GM19025 (cell line): ENCODE measurements around the gene SYNGAP1.
"Not testable (repeated sequence)": the region's sequence is repeated elsewhere in the genome, so short reads cannot be mapped to it uniquely, and the experiment has no call there.

Experiments
- ATAC-seq: cut with Tn5 transposase; IDR thresholded peaks from one replicate; pipeline ENCODE4 v1.9.1; 2021; ENCODE audit warnings: mild to moderate bottlenecking, low read depth, moderate library complexity; ENCODE audit not compliant: unreplicated experiment

The SYNGAP1 gene

DNA sequence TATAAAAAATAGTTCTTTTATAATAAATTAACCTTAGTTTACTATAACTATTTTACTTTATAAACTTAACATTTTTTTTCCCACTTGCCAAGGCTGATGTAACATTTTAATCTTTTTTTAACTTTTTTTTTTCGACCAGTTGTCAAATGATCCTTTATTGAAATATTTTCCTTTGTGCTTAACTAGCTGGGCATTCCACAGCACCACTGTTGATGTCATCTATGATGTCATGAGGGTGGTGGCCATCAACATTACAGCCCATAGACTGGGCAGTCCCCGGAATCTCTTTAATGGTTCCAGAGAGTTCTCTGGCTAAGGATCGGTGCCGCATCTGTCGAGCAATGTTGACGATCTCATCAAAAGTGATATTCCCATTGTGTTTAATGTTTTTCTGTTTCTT is 20.0 kb upstream of the SYNGAP1 start:
- not testable (repeated sequence) for ATAC-seq

DNA sequence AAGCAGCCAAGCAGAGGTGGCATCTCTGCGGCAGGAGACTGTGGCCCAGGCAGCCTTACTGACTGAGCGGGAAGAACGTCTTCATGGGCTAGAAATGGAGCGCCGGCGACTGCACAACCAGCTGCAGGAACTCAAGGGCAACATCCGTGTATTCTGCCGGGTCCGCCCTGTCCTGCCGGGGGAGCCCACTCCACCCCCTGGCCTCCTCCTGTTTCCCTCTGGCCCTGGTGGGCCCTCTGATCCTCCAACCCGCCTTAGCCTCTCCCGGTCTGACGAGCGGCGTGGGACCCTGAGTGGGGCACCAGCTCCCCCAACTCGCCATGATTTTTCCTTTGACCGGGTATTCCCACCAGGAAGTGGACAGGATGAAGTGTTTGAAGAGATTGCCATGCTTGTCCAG is 15.0 kb upstream of the SYNGAP1 start:
- ATAC-seq = no peak

DNA sequence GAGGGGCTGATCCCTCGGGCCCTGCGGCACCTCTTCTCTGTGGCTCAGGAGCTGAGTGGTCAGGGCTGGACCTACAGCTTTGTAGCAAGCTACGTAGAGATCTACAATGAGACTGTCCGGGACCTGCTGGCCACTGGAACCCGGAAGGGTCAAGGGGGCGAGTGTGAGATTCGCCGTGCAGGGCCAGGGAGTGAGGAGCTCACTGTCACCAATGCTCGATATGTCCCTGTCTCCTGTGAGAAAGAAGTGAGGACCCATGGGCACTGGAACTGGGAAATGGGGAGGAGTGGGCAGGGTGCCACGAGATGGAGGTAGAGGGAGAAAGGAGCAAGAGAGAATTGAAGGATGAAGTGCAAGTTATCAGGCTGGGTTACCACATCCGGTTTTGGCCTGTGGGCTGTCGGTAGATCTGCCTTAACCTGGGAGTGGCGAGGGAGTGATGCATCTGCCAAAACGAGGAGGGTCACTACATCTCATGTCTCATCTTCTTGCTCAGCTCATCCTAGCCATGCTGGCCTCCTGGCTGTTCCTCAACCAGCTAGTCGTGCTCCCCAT is 14.4 kb upstream of the SYNGAP1 start:
- no peak for ATAC-seq

DNA sequence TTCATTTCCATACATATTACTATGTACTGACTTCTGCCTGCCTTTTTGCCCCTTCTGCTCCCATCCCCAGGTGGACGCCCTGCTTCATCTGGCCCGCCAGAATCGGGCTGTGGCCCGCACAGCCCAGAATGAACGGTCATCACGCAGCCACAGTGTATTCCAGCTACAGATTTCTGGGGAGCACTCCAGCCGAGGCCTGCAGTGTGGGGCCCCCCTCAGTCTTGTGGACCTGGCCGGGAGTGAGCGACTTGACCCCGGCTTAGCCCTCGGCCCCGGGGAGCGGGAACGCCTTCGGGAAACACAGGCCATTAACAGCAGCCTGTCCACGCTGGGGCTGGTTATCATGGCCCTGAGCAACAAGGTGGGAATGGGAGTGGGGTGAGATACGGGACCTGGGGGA is 13.7 kb upstream of the SYNGAP1 start:
- no peak for ATAC-seq

DNA sequence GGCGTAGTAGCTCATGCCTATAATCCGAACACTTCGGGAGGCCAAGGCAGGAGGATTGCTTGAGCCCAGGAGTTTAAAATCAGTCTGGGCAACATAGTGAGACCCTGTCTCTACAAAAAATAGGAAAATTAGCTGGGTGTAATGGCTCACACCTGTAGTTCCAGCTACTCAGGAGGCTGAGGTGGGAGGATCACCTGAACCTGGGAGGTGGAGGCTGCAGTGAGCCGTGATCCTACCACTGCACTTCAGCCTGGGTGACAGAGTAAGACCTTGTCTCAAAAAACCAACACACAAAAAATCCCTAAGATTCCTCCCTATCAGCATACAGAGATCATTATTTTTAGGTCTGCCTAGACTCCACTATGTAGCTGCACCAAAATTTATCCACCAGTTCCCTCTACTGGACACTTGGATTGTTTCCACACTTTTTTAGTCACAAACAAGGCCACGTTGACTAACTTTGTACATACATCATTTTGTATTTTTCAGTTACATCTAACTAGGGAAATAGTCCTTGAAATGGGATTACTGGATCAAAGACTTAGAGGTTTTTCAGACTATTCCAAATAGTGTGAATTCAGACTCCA is 12.6 kb upstream of the SYNGAP1 start:
- no peak for ATAC-seq

DNA sequence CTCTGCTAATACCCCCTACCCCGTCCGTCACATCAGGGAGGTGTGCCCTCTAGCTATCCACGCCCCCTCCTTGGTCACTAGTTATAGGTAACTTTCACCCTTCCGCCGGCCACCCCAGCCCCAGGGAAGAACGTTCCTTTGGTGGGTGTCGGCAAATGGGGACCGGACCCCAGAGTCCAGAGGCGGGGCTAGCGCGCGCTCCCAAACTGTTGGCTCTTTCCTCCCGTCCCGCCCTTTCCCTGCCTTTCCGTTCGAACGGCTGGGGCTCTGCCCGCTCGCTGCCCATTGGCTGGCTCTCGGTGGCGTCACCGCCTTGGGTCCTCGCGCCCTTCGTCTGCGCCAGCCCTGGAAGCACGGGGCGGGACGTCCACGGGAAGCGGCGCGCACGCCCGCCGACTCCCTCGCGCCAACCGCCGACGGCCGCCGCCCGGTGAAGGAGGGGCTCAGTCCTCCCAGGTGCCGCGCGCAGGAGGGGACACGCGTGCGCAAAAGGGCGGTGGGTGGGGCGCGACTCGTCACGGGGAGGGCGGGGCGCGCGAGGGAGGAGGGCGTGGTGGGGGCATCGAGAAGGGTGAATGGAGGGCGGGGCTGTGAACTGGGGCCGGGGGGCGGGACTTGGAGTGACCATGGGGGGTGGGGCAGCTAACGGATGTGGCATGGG is 9.7 kb upstream of the SYNGAP1 start:
- peak; percentile 85 for ATAC-seq

DNA sequence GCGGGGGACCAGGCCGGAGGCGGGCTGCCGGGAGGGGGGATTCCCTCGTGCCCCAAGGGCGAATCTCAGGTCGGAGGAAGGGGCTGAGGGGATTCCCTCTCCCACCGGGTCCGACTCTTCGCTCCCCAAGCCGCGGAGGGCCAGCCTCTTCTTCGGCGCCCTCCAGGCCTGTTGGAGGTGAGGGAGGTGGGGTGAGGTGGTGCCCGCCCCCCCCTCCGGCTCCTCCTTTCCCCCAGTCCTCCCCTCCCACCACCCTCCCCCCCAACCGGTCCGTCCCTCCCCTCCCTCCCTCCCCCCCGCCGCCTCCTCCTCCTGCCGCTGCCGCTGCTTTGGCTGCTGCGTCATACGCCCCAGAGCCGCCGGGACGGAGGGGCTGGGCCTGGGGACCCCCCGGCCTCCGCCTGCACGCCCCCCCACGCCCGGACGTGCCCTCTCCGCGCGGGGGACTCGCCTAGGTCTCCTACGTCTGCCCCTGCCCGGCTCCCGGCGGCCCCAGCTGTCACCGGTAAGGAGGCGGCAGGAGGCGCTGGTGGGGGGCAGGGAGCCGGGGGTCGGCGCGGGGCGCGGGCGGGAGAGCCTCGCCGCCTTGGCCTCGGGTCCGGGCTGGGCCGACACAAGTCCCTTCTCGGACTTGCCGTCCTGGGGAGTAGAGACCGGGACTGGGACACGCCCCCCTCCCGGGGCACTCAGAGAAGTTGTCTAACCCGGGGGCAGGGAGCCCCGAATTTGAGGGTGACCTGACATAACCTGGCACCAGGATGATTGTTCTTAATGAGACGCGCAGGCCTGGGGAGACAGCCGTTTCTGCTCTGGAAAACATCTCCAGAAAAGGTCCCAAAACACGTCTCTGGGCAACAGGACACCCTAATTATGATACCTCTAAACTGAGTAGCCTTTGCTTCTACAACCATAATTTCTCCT is 8.9 kb upstream of the SYNGAP1 start, which contains the start of gene PHF1:
PHF1 (plus strand) TSS at position 304 of the 921 bp plus-strand sequence. CDS start 1,250 bp downstream, outside the sequence.
- ATAC-seq = peak; percentile 24

DNA sequence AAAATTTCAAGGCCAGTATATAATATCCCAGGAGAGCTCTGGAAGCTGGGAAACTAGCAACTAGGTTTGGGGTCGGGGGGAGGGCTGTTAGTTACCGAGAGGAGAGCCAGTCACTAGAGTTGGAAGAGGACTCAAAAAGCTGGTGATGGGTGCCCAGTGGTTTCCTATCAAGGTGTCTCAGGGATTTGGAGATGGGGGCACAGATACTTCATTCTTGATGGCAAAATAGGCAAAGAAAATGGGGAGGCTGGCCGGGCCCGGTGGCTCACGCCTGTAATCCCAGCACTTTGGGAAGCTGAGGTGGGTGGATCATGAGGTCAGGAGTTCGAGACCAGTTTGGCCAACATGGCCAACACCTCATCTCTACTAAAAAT is 8.2 kb upstream of the SYNGAP1 start:
- no peak for ATAC-seq

DNA sequence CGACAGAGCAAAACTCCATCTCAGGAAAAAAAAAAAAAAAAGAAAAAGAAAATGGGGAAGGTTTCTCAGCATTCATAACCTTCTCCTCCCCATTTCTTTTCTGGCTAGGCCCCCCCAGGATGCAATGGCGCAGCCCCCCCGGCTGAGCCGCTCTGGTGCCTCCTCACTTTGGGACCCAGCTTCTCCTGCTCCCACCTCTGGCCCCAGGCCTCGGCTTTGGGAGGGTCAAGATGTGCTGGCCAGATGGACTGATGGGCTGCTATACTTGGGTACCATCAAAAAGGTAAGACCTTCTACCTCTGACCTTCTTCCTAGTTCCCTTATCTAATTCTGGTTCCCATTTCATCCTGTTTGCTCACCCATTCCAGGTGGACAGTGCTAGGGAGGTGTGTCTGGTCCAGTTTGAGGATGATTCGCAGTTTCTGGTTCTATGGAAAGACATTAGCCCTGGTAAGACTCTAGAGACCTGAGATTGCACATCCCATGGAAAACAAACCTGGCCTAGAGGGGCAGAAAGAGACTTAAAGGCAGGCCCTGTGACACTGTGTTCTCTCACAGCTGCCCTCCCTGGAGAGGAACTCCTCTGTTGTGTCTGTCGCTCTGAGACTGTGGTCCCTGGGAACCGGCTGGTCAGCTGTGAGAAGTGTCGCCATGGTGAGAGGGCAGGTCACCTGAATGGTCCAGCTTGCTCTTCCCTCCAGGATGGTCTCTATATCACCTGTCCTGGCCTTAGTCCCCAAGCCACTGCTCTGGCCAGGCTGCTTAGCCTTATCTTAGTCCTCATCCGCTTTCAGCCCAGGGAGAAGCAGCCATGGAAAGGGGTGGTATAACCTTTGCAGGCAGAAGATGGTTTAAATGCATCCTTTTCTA is 7.5 kb upstream of the SYNGAP1 start:
- ATAC-seq = no peak

DNA sequence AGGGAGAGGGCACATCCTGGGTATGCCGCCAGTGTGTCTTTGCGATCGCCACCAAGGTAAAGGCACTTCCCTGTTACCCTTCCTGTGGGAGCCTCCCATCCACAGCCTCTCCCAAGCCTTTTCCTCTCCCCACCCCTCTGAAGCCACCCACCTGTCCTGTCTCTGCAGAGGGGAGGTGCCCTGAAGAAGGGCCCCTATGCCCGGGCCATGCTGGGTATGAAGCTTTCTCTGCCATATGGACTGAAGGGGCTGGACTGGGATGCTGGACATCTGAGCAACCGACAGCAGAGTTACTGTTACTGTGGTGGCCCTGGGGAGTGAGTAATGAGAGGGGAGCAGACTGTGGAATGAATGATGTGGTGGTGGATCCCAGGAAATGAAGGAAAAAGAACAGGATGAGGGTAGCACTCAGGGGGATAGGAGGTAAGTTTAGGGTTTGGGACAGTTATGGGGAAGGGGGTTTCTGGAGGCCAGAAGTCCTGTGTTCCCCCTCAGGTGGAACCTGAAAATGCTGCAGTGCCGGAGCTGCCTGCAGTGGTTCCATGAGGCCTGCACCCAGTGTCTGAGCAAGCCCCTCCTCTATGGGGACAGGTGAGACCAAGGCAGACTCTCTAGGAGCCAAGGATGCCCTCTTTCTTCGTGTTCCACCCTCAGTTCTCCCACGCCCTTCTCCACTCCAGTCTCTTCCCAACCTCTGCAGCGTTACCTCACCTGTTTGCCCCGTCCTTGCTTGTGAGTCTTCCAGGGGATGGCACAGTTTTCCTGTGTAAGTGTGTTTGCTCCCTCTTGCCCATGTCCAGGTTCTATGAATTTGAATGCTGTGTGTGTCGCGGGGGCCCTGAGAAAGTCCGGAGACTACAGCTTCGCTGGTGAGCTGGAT is 6.4 kb upstream of the SYNGAP1 start:
- no peak for ATAC-seq

DNA sequence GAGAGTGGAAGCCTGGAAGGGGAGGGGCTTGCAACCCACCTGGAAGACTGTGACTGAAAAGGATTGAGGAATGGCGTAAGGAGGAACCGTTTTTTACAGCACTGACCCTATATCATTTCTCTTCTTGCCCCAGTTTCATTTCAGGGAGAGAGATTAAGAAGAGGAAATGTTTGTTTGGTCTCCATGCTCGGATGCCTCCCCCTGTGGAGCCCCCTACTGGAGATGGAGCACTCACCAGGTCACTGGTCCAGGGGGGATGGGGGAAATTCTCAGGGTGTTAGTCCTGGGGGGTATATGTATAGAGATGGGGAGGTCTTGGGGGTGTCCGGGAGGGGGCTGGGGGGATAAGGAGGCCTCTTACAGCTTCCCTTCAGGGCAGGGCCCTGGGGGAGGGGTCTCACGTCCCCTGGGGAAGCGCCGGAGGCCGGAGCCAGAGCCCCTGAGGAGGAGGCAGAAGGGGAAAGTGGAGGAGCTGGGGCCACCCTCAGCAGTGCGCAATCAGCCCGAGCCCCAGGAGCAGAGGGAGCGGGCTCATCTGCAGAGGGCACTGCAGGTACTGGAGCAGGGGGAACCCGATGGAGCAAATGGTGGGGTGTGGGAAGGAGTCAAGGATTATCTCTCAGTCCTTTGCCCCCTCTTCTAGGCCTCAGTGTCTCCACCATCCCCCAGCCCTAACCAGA is 5.1 kb upstream of the SYNGAP1 start:
- ATAC-seq = no peak

DNA sequence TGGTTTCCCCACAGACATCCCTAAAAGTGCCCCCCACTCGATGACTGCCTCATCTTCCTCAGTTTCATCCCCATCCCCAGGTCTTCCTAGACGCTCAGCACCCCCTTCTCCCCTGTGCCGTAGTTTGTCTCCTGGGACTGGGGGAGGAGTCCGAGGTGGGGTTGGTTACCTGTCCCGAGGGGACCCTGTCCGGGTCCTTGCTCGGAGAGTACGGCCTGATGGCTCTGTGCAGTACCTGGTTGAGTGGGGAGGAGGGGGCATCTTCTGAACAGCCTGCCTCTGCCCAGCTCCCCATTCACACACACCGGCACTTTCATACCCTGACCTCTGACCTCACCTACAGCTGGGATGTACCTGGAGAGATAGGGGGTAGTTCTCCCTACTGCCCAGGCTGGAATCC is 4.0 kb upstream of the SYNGAP1 start:
- no peak for ATAC-seq

DNA sequence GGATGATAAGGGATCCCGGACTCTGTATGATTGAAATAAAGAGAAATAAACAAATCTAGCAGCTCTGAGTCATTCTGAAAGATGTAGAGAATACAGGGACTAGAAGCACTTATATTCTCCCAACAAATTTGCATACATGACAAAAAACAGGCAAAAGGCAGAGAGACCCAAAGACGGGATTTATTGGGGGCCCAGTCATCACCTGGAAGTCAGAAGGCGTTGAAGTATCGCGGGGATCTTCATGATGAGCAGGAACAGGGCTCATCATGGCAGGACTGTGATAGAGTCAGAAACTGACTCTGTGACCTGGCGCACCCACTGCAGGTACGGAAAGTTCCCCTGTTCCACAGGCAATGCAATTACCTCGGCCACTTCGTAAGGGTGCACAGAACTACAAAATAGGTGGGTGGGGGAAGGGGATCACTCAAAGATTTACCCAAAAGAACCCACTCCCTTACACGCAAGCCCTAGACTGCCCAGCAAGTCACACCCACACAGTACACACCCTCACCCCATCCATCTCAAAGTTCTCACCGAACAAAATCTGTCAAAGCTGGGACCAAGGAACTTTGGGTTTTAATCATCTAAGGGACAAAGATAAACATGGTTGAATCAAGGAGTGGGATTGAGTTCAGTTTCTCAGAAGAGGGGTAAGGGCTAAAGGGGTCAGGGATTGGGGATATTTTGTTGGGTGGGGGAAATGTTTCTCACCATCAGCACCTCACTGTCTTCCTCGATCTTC is 3.3 kb upstream of the SYNGAP1 start:
- no peak for ATAC-seq

DNA sequence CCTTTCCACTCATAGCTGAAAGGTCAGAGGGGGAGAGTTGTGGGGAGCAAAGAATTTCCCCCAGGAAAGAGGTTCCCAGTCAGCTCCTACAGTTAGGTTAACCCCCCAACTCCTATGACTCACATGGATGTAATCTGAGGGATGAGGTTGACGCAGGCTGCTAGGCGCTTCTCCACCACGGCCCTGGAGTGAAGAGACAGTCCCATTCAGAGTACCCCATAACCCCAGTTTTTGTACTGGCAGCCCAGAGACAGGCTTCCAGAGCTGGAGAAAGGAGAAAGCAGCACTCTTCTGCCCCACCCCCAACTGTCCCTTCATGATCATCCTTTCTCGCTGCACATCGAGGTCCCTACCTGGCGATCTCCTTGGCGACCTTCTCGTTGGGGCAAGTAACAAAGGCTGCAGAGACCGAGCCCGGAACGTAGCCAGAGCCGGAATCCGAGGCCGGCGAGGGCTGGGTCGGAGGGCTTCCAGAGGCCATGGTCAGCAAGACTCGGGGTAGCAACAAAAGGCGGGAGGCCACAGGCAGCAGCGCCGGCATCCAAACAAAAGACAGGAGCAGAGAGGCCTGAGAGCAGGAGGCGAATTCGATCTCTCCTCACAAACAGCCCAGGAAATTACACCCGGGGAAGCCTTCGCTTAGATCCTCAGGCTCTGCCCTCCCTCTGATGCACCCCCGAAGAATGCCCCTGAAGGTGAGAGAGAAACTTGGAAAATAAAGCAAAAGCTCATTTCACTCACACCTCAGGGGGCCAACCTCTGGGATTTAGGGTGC is 2.5 kb upstream of the SYNGAP1 start:
- ATAC-seq = no peak

DNA sequence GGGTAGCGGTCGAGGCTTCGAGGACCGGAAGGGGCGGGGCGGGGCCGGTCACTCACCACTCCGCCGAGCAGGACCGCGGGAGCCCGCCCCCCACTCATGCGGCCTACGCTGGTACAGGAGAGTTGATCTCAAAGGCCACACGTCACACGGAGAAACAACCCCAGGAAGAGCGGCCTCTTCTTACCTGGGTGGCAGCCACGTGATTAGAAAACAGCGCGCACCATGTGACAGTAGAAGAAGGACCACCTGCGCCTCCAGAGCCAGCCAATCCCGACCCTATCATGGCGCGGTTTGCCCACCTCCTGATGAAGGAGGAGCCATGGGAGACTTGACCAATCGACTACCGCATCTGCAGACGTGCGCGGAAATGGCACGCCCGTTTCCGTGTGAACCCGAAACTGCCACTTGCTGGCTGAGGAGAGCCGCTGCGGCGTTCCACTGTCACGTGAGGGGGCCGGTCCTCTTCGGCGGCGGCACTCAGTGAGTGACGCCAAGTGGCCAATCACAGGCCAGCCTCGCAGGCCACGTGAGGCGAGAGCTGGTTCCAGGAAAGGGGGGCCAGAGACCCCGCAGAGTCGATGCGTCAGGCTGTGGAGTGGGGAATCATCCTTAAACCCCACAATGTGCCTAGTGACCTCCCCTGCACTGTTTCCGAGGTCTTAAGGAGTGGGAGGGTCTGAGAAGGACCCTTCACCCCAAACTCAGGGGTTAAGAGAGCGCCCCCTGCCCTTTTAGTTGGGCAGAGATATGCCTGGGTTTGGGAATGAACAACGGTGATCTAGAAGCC is 1.8 kb upstream of the SYNGAP1 start, which contains the start of gene CUTA:
CUTA (minus strand) TSS at position 205 of the 787 bp plus-strand sequence; CDS start at position 98, 107 bp downstream.
- ATAC-seq = peak; percentile 89

DNA sequence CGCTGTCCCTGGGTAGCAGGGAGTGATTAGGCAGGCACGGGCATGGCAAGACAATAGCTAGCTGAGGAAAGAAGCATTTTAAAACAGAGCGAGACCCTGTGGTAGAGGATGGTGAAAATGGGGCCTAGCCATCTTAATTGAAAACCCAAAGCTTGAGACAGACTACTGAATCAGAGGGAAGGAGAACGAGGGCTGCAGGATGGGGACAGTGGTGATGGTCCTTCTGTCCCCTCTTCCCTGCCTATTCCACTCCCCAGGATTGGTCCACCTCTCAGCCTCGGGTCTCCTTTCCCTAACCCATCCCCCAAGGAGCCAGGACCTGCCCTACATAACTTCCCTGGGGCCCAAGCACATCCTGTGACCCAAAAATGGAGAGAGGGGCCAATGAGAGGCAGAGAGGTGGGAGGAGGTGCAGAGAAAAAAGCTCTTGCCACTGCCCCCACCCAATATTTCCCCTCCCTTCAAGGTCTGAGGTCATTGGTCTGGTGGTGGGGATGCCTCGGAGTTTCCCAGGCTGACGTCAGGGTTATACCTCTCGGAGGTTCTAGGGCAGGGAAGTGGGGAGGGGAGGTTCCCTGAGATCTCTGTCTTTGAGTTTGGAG is 1.1 kb upstream of the SYNGAP1 start:
- no peak for ATAC-seq
